Measurements from ENCODE around the gene ZNF689. TPM values are rescaled to one million over a fixed set of nuclear protein-coding genes. Genes with fewer than 3 reads are reported as not detected.

The ZNF689 gene
- total and polyA plus RNA-seq, 2 of the 13 experiments (the other 11 are each of a cell fraction or from before 2014, with no cell fraction given), result 9.7 to 19.5 TPM

DNA sequence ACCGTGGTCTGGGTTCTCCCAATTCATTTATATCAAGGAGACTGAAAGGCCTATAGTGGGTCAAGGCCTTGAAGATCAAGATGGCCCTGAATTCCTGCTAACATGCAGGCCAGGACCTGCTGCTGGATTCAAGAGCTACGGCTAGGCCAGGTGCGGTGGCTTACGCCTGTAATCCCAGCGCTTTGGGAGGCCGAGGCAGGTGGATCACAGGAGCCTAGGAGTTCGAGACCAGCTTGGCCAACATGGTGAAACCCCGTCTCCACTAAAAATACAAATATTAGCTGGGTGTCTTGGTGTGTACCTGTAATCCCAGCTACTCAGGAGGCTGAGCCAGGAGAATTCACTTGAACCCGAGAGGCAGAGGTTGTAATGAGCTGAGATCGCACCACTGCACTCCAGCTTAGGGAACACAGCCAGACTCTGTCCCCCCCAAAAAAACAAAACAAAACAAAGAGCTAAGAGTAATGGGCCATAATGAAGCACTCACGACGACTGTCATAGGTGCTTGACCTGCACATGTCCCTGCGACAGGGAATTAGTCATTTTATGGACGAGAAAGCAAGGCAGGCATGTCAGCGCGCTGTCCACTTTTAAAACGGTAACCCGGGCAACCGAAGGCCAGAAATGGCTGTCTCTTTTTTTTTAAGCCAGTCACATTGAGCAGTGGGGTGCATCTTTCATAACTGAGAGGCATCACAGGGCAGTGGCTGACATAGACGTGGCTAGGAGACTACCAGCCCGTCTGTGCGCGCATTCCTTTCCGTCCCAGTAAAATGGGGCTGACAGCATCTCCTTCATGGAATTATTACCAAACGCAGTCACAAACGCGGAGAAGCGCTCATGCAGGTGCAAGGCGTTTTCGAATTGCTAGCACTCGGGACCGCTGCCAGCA lies 47.0 kb upstream of the ZNF689 start (continued):
- TF ChIP-seq, protein P1, sequence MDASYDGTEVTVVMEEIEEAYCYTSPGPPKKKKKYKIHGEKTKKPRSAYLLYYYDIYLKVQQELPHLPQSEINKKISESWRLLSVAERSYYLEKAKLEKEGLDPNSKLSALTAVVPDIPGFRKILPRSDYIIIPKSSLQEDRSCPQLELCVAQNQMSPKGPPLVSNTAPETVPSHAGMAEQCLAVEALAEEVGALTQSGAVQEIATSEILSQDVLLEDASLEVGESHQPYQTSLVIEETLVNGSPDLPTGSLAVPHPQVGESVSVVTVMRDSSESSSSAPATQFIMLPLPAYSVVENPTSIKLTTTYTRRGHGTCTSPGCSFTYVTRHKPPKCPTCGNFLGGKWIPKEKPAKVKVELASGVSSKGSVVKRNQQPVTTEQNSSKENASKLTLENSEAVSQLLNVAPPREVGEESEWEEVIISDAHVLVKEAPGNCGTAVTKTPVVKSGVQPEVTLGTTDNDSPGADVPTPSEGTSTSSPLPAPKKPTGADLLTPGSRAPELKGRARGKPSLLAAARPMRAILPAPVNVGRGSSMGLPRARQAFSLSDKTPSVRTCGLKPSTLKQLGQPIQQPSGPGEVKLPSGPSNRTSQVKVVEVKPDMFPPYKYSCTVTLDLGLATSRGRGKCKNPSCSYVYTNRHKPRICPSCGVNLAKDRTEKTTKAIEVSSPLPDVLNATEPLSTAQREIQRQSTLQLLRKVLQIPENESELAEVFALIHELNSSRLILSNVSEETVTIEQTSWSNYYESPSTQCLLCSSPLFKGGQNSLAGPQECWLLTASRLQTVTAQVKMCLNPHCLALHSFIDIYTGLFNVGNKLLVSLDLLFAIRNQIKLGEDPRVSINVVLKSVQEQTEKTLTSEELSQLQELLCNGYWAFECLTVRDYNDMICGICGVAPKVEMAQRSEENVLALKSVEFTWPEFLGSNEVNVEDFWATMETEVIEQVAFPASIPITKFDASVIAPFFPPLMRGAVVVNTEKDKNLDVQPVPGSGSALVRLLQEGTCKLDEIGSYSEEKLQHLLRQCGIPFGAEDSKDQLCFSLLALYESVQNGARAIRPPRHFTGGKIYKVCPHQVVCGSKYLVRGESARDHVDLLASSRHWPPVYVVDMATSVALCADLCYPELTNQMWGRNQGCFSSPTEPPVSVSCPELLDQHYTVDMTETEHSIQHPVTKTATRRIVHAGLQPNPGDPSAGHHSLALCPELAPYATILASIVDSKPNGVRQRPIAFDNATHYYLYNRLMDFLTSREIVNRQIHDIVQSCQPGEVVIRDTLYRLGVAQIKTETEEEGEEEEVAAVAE (CRISPR knock-in tag; IDR thresholded peaks at IDR 0.05; ENCODE audit: borderline replicate concordance), result no peak
- TF ChIP-seq ZNF777 (CRISPR knock-in tag; IDR thresholded peaks at IDR 0.05), result no peak; the same call in 1 of the 2 replicates
- TF ChIP-seq RXRB (CRISPR knock-in tag; IDR thresholded peaks at IDR 0.05; ENCODE audit: borderline replicate concordance), result no peak
- TF ChIP-seq SALL1 (CRISPR knock-in tag; IDR thresholded peaks at IDR 0.05), result no peak
- TF ChIP-seq ZNF260 (CRISPR knock-in tag; IDR thresholded peaks at IDR 0.05; ENCODE audit: borderline replicate concordance, low read depth), result no peak
- 0 out of 2 replicates have a peak, but pooled peaks have one; percentile 50 for TF ChIP-seq ZNF558 (CRISPR knock-in tag; IDR thresholded peaks at IDR 0.05; ENCODE audit: borderline replicate concordance)
- no peak for TF ChIP-seq FOXA1 (IDR thresholded peaks at IDR 0.05)
- no peak for TF ChIP-seq FOXA1 (CRISPR knock-in tag; IDR thresholded peaks at IDR 0.05)
- no peak for TF ChIP-seq MBNL3 (CRISPR knock-in tag; conservative IDR thresholded peaks at IDR 0.05)
- TF ChIP-seq, protein P2, sequence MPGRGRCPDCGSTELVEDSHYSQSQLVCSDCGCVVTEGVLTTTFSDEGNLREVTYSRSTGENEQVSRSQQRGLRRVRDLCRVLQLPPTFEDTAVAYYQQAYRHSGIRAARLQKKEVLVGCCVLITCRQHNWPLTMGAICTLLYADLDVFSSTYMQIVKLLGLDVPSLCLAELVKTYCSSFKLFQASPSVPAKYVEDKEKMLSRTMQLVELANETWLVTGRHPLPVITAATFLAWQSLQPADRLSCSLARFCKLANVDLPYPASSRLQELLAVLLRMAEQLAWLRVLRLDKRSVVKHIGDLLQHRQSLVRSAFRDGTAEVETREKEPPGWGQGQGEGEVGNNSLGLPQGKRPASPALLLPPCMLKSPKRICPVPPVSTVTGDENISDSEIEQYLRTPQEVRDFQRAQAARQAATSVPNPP (CRISPR knock-in tag; IDR thresholded peaks at IDR 0.05), result no peak
- no peak for TF ChIP-seq MAF1 (CRISPR knock-in tag; IDR thresholded peaks at IDR 0.05; ENCODE audit: borderline replicate concordance)
- TF ChIP-seq, protein P3, sequence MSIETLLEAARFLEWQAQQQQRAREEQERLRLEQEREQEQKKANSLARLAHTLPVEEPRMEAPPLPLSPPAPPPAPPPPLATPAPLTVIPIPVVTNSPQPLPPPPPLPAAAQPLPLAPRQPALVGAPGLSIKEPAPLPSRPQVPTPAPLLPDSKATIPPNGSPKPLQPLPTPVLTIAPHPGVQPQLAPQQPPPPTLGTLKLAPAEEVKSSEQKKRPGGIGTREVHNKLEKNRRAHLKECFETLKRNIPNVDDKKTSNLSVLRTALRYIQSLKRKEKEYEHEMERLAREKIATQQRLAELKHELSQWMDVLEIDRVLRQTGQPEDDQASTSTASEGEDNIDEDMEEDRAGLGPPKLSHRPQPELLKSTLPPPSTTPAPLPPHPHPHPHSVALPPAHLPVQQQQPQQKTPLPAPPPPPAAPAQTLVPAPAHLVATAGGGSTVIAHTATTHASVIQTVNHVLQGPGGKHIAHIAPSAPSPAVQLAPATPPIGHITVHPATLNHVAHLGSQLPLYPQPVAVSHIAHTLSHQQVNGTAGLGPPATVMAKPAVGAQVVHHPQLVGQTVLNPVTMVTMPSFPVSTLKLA (IDR thresholded peaks at IDR 0.05), result no peak
- TF ChIP-seq POGZ (CRISPR knock-in tag; IDR thresholded peaks at IDR 0.05), result no peak
- TF ChIP-seq ZNF383 (CRISPR knock-in tag; IDR thresholded peaks at IDR 0.05; ENCODE audit: borderline replicate concordance), result no peak
- no peak for TF ChIP-seq SAP130 (CRISPR knock-in tag; IDR thresholded peaks at IDR 0.05; ENCODE audit: low read depth)
- no peak for TF ChIP-seq SNRNP70 (IDR thresholded peaks at IDR 0.05; ENCODE audit: low read depth, low read length)
- TF ChIP-seq SCMH1 (CRISPR knock-in tag; IDR thresholded peaks at IDR 0.05; ENCODE audit: borderline replicate concordance), result no peak
- TF ChIP-seq SIN3B (IDR thresholded peaks at IDR 0.05; ENCODE audit: low read length), result no peak
- TF ChIP-seq MXD1 (CRISPR knock-in tag; IDR thresholded peaks at IDR 0.05), result no peak
- TF ChIP-seq ZBTB34 (CRISPR knock-in tag; IDR thresholded peaks at IDR 0.05), result no peak
- TF ChIP-seq ZNF501 (CRISPR knock-in tag; IDR thresholded peaks at IDR 0.05), result no peak
- TF ChIP-seq CHD2 (IDR thresholded peaks at IDR 0.05; ENCODE audit: low read depth, low read length), result no peak

Measured in HepG2 (cell line).